Dedifferentiated amniotic fluid mesenchymal stem cell (primary cell): ENCODE measurements around the gene MIPOL1.

Experiments used
- DNase-seq: peaks from one replicate; pipeline ENCODE4 v3.0.0-alpha.2; 2016; ENCODE audit errors: extremely low spot score

The MIPOL1 gene

DNA sequence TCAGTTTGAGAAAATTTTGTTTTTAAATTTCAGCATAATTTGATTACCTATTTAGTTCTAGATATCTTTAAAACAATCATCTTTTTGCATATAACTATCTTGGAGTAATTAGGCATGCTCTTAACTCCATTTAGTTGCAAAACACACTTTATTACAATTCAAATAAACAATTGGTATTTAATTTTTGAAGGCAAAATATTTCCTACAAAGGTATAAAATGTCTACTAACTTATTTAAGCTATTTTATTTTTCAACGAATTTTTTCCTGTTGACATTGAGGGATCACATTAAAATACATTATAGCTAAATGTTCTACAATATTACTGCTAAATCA is 389.0 kb downstream of the MIPOL1 start:
- DNase-seq: no peak

DNA sequence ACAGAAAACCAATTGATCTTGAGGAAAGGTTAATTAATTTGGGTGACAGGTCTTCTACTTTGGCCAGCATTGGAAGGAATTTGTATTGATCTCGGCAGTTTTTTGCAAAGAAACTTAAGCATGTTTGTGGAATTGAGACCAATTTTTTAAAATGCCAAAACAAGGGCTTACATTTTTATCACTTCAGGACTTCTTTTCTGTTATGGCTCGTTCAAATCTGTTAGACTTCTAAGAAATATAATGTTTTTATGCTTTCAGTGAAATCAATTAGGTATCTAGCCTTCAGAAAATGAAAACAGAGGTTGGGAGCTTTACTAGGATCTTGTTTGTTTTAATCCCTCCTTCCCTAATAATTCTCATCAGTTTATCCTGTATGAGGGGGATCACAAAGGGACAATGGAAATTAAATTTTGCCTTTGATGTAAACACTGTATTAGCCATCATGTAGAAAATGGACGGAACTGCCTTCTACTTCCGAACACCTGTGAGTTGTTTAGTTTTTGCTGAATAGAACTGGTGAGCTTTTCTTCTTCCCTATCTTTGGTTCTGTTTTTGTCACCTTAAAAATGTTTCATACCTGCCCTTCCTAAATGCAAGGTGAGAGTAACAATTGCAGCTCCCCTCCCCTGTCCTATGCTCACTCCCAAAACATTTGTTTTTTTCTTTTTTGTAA is 389.5 kb downstream of the MIPOL1 start:
- no peak for DNase-seq

DNA sequence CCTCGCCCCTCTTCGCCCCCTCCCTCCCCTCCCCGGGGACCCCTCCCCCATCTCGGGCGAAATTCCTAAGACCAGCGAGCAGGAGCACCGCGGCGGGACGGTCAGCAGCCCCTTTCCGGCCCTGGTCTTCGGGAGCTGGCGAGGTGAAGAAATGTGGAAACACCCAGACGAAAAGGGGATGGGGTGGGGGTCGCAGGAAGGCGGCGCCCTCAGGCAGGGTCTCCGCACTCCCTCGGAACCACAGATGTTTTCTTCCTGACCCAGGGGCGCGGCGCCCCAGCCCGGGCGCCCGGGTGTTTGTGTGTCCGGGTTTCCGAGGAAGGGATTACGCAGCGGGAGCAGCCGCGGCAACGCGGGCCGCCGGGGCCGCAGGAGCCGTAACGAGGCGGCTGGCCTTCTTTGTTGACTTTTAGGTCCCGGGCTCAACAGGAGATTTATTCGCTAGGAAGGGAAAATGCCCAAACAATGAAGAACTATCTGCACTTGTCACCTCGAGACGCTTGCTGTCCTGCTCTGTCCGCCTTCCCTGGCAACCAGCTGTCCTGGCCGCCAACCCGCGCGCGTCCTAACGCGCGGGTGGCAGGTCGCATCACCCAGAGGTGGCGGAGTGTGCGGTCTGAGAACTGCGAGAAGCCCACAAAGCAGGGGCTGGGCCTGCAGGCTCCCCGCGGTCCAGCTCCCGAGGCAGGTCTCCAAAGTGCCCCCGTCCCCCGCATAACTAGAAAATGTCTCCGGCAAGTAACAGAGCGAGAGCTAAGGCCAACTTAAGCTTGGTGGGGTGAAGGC is 390.3 kb downstream of the MIPOL1 start:
- DNase-seq: no peak

DNA sequence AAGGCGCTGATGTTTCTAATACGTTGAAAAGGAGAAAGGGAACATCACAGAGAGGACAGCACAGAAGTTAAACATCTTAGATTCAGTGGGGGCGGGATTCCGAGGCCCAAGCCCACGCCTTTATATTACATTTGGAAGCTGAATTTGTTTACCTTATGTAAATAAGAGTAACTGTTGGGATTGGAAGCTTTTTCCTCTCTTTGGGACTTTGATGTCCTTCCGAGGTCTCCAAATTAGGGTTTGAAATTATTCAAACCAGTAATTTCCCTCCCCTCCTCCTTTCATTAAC is 390.9 kb downstream of the MIPOL1 start:
- DNase-seq: no peak

DNA sequence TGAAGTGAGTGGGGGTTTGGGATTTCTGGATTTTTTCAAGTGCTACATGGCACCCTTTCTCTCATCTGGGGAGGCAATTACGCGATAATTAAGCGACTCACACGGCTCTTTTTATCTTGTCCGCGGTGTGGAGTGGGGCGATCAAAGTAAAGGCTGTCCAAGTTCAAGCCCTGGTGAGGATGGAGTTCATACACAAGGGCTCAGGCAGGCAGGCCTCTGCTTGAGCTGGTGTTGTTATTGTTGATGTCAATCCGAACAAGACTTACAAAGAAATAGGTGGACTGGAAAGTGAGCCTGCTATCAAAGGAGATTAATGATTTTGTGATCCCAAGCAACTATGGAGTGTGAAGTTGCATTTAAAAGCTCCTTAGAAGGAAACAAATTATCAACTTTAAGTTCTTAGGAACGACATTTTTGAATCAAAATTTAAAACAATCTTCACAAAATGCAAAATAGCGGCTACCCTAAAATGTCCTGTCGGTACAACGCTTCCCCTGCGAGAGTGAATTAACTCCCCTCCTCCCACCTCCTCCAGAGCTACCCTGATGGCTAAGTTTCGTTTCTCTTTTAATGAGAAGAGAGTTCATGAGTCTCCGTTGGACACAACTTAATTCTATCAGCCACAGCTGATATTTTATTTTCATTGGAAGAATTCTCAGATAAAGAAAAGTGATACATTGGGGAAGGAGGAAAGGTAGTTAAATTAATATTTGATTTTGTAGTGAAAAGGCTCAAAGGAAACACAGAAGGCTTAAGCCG is 391.4 kb downstream of the MIPOL1 start:
- no peak for DNase-seq

DNA sequence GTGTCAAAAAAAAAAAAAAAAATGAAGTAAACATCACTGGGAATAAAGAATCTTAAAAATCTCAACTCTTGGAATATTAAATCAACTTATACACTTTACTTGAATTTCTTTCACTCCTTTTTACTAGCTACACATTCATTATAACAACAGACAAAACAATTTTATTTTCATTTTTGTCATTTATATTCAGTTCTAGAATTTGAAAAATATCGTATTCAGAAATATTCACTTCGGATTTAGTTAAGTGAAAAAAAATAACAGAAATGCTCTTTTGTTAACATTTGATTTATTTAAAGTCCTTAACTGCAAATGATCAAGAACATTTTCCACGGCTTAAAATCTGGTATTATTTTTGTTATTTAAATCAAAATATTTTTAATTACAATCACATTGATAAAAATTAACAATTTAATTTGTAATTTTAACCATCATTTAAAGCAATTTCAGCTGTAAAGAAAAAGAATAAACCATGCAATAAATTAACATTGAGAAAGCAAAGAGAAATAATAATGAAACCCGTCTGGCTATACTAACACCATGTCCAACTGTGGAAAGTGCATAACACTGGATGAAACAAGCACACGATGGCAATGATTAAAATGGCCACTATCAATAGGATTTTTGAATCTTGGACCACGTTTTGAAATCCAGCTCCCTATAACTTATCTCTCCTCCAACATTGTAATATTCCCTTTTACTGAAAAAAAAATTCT is 392.1 kb downstream of the MIPOL1 start:
- DNase-seq: no peak

DNA sequence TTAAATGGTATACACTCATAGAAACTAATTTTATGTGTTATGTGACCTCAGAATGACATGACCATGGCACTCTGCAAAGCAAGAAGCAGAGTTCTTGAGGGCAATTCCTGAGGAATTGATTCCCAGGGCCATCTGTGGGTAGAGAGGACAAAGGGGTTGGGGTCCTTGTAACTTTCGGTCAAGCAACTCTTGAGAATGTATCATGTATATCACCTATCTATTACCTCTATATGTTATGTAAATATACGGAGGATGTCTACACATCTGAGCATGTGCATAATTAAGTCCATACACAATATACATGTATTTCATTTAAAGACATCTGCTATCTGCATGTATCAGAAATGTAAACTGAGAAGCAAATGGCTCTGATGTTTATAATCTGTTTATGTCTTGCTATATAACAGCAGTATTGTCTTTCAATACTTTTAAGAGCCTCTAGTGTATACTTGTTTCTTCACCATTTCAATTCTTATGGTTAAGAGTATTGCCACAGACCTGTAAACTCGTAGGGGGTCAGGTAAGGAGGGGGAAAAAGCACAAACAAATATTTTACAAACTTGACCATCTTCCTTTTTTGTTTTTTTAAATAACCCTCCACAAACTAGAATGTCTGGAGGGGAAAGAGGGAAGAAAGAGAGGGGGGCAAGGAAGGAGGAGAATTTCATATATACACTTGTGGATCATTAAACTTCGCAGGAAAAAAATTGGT is 392.8 kb downstream of the MIPOL1 start:
- DNase-seq: no peak

DNA sequence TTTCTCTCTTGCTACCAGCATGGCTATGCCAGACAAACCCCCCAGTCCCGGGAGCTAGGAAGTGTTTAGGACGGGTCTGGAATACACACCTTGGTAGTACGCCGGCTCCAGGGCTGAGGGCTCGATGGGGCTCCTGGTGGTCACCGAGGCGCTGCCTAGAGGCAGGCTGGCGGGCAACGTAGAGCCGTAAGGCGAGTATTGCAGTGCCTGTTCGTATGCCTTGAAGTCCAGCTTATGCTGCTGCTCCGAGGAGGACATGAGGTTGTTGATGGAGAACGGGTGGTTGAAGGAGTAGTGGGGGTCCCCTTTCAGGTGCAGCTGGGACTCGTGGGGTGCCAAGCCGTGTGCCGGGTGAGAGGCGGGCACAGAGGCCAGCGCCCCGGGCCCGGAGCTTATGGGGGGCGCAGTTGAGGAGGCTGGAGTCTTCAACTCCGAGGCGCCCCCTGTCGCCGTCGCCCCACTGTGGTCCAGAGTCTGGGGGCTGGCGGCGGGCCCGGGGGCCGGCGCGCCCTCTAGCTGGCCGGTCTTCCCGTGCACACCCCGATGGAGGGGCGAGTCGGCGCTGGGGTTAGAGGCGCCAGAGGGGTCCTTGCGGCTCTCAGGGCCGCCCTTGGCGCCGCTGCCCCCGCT is 393.7 kb downstream of the MIPOL1 start:
- DNase-seq: no peak

DNA sequence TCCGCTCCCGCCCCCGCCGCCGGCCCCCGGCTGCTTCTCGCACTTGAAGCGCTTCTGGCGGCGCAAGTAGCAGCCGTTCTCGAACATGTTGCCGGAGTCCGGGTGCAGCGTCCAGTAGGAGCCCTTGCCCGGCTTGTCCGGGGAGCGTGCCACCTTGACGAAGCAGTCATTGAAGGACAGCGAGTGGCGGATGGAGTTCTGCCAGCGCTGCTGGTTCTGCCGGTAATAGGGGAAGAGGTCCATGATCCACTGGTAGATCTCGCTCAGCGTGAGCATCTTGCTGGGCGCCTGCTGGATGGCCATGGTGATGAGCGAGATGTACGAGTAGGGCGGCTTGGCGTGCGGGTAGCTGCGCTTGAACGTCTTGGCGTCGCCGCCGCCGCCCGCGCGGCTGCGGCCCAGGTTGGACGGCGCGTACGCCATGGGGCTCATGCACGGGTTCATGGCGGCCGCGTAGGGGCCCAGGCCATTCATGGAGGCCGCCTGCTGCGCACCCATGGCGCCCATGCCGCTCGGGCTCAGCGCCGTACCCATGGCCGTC is 394.3 kb downstream of the MIPOL1 start:
- DNase-seq: no peak

DNA sequence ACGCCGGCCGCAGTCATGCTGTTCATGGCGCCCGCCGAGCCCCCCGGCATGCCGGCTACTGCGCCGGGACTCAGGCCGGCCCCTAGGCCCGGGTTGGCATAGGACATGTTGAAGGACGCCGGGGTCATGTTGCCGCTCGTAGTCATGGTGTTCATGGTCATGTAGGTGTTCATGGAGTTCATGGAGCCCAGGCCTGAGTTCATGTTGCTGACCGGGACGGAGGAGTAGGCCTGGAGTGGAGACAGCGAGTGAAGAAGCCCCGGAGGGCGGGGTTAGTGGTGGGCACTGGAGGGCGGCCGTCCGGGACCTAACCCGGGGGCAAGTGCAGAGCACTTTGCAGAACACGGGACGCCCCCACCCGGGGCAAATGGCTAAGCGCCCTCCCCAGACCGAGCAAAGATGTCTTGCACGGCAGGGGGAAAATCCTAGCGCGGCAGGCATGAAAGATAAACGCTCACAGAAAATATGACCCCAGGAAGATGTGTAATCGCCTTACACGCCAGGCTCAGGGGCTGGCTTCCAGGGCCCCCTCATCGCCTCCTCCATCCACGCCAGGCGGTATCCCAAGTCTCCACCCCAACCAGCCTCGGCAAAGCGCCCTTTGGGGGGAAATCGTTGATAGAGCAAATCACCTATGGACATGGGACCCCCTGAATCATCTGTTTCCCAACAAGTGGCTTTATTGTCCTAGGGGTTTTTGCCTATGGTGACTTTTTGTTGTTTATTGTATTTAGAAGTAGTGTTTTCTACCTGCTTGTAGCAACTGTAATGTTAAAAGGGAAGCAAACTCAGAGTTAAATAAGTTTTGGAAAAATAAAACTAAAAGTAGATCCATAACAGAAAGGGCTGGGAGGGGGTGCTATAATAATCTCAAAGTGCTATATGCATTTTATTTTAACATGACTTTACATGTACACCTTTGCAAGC is 395.0 kb downstream of the MIPOL1 start:
- no peak for DNase-seq

DNA sequence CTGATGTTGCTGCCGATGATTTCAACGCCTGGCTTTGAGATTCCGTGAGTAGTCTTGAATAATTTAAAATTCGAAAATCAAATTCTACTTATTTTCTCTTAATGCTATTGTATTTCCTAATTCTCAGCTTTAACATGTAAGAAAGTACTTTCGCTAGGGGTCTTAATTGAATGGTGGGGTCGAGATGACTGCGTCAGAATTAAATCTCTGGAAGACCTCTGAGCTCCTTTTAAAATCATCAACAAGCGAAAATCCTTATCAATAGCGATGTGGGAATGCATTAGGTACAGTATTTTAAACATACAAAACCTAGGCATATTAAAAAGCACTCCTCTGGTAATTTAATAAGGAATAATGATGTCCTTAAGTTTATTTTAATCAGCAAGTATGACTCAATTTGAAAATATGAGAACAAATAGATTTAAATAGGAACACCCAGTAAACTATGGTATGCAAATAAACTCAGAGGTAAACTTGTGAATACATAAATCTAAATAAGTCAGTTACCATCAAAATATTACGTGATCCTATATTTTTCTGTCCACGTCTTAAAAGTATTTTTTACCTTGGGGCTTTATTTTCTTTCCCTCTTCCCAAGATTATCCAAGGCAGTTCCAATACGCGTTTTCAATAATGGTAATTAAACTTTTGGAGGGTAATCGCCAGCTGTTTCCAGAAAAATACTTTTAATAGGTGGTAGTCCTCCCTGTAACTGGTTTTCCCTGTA is 395.9 kb downstream of the MIPOL1 start:
- no peak for DNase-seq

DNA sequence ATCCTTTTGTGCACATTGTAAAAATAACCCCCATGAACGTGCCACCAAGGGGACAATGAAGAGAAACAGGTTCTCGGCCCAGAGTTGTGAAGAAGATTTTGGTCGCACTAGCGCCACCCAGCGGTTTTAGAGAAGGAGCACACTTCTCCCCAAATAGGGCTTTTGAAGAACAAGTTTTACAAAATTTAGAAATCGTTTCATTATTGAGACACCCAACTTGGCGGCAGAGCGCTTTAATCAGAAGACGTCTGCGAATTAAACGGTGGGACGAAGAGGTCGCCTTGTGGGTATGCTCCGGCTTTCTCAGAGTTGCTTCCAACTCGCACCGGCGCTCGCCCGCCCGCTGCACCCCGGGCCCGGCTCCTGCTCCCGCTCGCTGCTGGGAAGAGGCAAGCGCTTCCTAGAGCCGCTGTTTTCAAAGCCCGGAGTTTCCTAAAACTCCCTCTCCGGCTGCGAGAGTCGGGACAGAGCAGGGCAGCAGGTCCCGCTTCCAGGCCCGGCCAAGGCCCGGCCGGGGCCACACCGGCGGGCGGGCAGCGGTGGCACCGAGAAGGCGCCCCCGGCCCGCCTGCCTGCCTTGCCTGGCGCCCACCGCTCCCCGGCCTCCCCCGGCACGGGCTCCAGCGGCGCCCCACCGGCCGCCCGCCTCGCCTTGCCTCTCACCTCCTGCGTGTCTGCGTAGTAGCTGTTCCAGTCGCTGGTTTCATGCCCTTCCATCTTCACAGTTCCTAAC is 396.7 kb downstream of the MIPOL1 start:
- DNase-seq: peak; percentile 73

DNA sequence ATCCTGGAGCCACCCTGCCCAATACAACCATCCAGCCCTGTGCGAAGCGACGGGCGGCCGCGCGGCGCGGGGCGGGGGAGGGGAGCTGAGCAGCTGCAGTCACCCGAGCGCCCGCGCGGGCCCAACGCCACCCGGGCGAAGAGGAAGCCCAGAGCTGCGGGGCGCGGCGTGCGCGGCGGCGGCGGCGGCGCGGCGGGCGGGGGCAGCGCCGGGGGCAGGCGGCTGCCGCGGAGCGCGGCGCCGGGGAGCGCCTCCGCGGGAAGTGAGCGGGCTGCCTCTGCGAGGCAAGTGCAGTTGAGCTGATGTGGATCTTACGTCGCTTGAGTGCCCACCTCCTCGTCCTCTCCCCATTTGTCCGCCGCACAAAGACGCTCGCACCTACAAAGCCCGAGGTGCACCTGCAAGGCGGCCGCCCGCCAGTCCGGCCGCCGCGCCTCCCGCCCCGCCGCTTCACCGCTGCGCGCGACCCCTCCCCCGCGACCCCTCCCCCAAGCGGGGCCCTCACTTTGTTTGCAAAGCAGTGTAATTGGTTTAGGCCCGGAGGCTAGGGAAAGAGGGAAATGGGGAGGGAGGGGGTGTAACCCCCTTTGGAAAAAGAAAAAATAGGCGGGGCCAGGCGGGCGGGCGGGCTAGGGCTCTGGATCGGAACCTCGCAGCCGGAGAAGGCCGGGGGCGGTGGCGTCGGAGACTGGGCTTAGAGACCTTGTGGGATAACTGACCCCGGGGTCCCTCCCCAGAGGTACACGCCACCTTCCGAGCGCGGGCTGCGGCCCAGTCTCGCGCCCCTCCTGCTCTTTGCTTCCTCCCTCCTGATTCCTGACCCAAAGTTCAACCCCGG is 397.5 kb downstream of the MIPOL1 start, which contains the start of the genes FOXA1 and TTC6:
TSS of gene FOXA1 (minus strand) at position 279 of the 838 bp plus-strand sequence. CDS start at position 2, 277 bp downstream.
TSS of gene TTC6 (plus strand) at position 659 of the 838 bp plus-strand sequence. CDS start 26,436 bp downstream, outside the sequence.
- DNase-seq: no peak

DNA sequence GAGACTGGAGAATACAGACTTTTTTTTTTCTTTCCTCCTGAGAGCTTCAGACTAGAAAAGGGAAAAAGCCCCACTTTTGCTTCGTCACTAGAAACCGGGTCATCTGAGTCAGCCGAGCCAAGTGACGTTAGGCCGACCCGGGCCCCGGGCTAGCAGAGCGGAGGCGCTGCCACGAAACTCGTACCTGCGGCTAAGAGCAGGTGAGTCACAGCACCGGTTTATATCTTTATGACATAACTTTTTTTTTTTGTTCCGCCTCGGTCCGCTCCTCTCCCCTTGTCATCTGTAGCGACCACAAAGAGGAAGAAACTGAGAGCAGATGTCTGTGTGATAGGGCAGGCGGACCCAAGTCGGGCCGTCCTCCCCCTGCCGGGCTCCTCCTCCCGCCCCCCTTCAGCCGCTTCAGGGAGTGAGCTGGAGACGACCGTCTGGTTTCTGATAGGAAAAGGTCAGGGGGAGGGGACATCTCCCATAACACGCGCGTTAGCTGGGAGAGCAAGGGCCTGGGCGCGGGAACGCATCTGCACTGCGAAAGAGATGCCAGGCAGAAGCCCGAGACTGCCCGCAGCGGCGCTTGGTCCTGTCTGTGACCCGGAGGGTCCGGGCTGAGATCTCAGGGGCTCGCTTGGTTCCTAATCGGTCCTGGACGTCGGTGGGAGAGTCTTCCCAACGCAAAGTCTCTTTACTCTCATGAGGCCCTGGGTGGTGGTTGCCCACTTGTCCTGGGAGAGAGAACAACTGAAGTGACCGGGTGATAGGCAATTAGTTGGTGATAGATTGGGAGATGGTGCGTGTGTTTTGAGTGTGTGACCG is 398.3 kb downstream of the MIPOL1 start:
- no peak for DNase-seq

DNA sequence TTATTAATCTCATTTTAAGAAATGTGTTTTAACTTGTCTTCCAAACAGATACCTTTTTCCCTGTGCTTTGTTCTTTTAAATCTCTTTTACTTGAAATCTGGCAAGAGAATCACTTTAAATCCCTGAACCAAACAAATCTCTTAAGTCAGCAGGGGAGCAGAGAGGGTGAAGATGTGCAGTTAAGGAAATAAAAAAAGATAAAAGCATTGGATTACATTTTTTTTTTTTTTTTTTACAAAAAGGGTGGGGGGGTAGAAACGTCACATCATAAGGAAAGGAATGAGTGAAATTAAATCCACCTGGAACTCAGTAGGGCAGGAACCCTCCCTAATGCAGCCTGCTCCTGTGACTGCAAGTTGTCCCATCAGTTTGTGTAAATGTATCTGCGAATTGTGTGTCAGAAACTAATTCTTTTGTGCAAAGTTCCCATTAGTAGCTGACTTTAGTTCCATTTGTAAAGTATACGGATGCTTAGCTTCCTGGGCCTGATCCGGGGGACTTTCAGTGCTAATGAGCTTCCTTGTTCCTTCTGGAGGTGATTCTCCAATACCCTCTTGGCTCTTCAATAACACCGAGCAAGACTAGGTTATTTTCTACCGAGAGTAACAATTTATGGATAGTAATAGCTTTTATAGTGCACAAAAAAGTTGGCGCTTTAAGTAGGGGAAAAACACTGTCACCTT is 399.2 kb downstream of the MIPOL1 start:
- DNase-seq: no peak

DNA sequence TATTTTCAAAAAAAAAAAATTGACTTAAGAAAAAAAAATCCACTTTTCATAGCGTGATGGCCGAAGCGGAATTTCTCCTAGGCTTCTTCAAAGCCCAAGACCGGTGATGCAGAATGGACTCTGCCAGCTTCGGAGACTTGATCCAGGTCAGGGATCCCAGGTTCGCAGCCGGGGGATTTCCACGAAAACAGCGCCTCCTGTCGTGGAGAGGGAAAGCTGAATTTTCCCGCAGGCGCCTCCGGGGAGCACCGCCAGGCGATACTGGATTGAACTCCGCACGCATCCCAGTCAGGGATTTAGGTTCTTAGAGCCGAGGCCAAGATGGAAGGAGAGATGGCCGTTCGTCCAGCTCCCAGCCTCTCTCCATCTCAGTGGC is 399.8 kb downstream of the MIPOL1 start:
- DNase-seq: no peak
